Activated T-helper 1 cell treated with anti-CD3 and anti-CD28 coated beads, Interleukin-12 subunit alpha, Interleukin-12 subunit beta, Interleukin-2, Interleukin-4 antibody, amounts not matched to agents 30 ng/mL and 10 ng/mL and 1 ng/mL, durations not matched to agents 14 hours and 24 hours and 36 hours (primary cell): ENCODE results near the gene TSTD1. TPM values are rescaled to one million over a fixed set of nuclear protein-coding genes. Genes with fewer than 3 reads are reported as not detected.
"Not testable (repeated sequence)": the region's sequence is repeated elsewhere in the genome, so short reads cannot be mapped to it uniquely, and the experiment has no call there.

Experiments used
- DNase-seq: peaks from one replicate; pipeline ENCODE4 v3.0.0; 2021; ENCODE audit warnings: low spot score
- H3K27ac Mint-ChIP-seq: one replicate; pipeline ENCODE4 v1.8.0; 2021; ENCODE audit warnings: mild to moderate bottlenecking, mixed read lengths
- H3K27me3 Mint-ChIP-seq: one replicate; pipeline ENCODE4 v1.8.0; 2022; ENCODE audit warnings: mild to moderate bottlenecking, moderate library complexity, mixed read lengths; ENCODE audit not compliant: insufficient read depth
- H3K36me3 Mint-ChIP-seq: one replicate; pipeline ENCODE4 v1.8.0; 2021; ENCODE audit warnings: low read depth, mixed read lengths
- H3K4me1 Mint-ChIP-seq: one replicate; pipeline ENCODE4 v1.8.0; 2021; ENCODE audit warnings: low read depth, mixed read lengths
- H3K4me3 Mint-ChIP-seq: one replicate; pipeline ENCODE4 v1.8.0; 2021; ENCODE audit warnings: mild to moderate bottlenecking, moderate library complexity, mixed read lengths
- H3K9me3 Mint-ChIP-seq: one replicate; pipeline ENCODE4 v1.8.0; 2021; ENCODE audit warnings: mixed read lengths
- intact Hi-C: fragments of 100-400 bp; cut with micrococcal nuclease; formaldehyde crosslinking; loops from one replicate; pipeline ENCODE4 v1.15.1; 2024
- total RNA-seq: library from RNA; stranded (reverse); gene quantifications from 2 replicates; pipeline ENCODE4 v1.2.3, GENCODE V29; 2022

The TSTD1 gene
- total RNA-seq, 1 donor from 2014 or later: 43.3 TPM

DNA sequence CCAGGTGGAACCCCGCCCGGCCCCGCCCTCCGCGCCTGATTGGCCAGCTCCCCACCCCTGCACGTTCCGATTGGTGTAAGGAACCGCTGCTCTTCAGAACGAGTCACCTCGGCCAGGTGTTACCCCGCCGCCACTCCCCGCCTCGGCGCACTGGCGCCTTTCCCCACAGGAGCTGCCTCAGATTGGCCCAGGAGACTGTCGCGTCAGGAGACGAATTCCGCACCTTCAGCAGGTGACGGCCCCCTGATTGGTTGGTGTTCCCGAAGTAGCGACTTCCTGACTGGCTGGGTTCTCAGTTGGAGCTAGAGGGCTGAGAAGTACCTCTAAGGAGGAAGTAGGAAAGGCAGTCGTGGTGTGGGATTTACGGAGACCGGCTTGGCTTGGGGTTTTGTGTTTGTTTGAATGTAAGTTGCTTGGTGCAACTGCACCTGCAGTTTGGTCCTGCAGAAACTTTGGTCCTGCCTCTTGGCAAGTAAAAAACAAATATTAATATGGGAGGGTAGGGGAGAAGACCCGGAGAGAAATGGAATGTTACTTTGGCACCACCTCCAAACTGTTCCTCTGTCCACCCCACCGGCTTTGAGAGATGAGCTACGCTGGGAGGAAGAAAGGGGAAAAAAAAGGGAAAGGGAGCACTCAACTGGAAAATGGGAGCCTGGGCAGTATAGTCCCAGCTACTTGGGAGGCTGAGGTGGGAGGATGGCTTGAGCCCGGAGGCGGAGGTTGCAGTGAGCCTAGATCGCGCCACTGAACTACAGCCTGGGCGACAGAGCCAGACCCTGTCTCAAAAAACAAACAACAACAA, 17.4 kb downstream of the TSTD1 start:
- peak overlapping the region; percentile 91 for H3K4me3 Mint-ChIP-seq
- H3K27me3 Mint-ChIP-seq: peaks cover 2% of the 10 kb centered on the region
- H3K9me3 Mint-ChIP-seq: no peaks in the 10 kb centered on the region
- peaks cover 2% of the 10 kb centered on the region for H3K36me3 Mint-ChIP-seq
- H3K4me1 Mint-ChIP-seq: peaks cover 35% of the 10 kb centered on the region
- peak overlapping the region; percentile 78 for H3K27ac Mint-ChIP-seq
- peak; percentile 76 for DNase-seq
- intact Hi-C loops: loop anchor here (1.0 to 2.0 kb wide), 4 partner anchors 8 to 47 kb away; partner anchors contain the start of genes ARHGAP30 and TSTD1

DNA sequence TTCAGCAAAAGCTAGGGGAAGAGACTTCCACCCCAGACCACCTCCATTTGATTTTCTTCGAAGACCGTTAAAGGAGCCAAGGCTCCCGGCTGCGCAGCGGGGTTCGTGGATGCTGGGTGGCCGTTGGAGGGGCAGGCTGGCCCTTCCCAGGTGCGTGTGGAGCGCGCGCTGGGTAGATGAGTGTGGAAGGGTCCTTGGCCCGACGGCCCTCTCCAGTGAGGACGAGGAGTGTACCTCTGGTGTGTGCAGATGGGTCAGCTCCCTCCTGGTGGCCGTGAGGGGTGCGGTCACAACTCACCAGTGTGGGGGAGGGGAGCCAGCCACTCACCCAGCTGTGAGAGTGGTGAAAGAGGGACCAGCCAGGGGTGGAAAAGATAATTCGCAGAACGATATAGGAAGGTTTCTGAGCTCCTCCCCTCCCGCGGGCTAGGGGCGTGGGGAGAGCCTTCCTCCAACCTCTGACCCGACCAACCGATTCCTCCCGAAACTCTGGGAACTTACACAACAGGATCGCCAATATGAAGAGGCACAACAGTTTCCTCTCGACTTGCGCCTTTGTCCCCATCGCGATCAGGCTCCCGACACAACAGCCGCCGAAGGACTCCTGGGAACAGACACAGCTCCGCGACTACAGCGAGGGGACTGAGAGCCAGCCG, 18.1 kb downstream of the TSTD1 start, which contains the start of gene F11R:
Gene F11R, minus strand, starts transcription at position 644 of the 656 bp plus-strand sequence. Its CDS starts 79 bp downstream, at position 565.
- Mint-ChIP-seq H3K27me3 (peaks cover 2% of the 10 kb centered on the region), H3K27ac (peak within 1 kb of the TSS; percentile 78), H3K4me1 (peaks cover 35% of the 10 kb centered on the region), H3K36me3 (peaks cover 2% of the 10 kb centered on the region), H3K4me3 (peak within 1 kb of the TSS; percentile 91), H3K9me3 (no peaks in the 10 kb centered on the region)
- intact Hi-C loops: loop anchor here (1.0 to 2.0 kb wide), 4 partner anchors 7 to 48 kb away; partner anchors contain the start of genes ARHGAP30 and TSTD1
- no peak for DNase-seq

- intact Hi-C loops: loop anchor here (2.0 kb wide), 2 partner anchors 29 to 49 kb away; partner anchors contain the start of gene ARHGAP30
Measured at GRCh38 chr1:161019751-161020495, 18.8 kb downstream of the TSTD1 start.

GRCh38 chr1:161019111-161019660, 19.6 kb downstream of the TSTD1 start:
- H3K27me3 Mint-ChIP-seq, H3K9me3 Mint-ChIP-seq, DNase-seq, intact Hi-C loops, H3K27ac Mint-ChIP-seq, H3K36me3 Mint-ChIP-seq: not testable (repeated sequence)
- peaks cover 38% of the 10 kb centered on the region for H3K4me1 Mint-ChIP-seq
- H3K4me3 Mint-ChIP-seq: peak overlapping the region; percentile 73

More at GRCh38 chr1:161019751-161020495, 18.8 kb downstream of the TSTD1 start:
- peaks cover 2% of the 10 kb centered on the region for H3K36me3 Mint-ChIP-seq
- peak overlapping the region; percentile 56 for H3K27ac Mint-ChIP-seq
- peaks cover 35% of the 10 kb centered on the region for H3K4me1 Mint-ChIP-seq
- DNase-seq: no peak
- H3K27me3 Mint-ChIP-seq: peaks cover 2% of the 10 kb centered on the region
- H3K9me3 Mint-ChIP-seq: no peaks in the 10 kb centered on the region
- H3K4me3 Mint-ChIP-seq: peak overlapping the region; percentile 91

DNA sequence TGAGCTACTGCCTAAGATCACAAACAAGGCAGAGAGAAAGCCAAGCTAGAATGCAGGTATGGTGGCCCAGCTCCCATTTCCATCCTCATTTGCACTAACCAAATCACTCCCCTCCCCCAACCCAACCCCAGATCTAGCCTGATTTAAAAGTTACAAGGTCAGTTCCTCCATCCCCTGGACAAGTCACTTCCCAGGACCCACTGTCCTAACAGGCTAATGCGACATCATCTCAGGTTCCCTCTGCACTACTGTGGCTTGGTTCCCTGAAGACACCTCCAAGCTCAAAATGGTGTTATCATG, 20.2 kb downstream of the TSTD1 start:
- peaks cover 2% of the 10 kb centered on the region for H3K27me3 Mint-ChIP-seq
- DNase-seq: no peak
- no peak overlapping the region for H3K4me3 Mint-ChIP-seq
- peaks cover 5% of the 10 kb centered on the region for H3K36me3 Mint-ChIP-seq
- no peak overlapping the region for H3K27ac Mint-ChIP-seq
- peaks cover 44% of the 10 kb centered on the region for H3K4me1 Mint-ChIP-seq
- intact Hi-C loops: no loop called here
- H3K9me3 Mint-ChIP-seq: no peaks in the 10 kb centered on the region

DNA sequence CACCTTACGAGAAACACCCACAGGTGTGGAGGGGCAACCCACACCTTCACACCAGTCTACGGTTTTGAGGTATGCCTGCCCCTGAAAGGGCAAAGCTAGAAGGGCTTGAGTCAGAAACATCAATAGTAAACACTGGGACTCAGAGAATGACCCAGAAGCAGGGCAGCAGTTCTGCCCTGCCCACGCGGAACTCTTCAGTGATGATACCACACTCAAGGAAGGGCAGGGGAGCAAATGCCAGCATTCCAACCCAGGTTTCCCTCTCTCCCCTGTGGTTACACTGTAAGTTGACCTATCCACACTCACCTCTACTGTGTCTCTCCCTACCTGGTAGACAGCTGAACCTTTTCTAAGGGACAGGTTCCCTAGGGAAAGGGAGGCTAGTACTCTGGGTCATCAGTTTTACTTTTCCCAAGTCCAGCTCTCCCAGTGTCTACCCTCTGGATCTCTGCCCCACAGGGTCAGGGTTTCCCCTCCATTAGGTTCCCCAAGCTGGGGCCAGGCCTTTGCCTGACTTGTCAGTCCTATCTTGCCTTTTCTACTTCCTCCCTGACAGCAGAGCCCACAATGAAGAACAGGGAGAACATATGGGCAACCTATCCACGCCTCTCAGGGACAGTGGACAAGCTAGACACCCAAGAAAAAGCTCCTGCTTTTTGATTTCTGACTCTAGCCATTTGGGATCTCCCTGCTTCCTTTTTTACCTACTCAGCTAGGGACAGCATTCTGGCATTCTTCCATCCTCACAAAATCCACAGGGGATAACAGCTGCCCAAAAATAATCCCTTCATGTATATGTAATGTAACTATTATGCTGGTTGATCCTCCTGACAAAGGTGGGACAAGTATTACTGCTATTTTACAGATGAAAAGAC, 20.8 kb downstream of the TSTD1 start:
- DNase-seq: no peak
- peaks cover 5% of the 10 kb centered on the region for H3K36me3 Mint-ChIP-seq
- no peak overlapping the region for H3K4me3 Mint-ChIP-seq
- H3K4me1 Mint-ChIP-seq: peaks cover 50% of the 10 kb centered on the region
- H3K27ac Mint-ChIP-seq: peak overlapping the region; percentile 27
- no peaks in the 10 kb centered on the region for H3K9me3 Mint-ChIP-seq
- intact Hi-C loops: no loop called here
- peaks cover 2% of the 10 kb centered on the region for H3K27me3 Mint-ChIP-seq

- peaks cover 51% of the 10 kb centered on the region for H3K4me1 Mint-ChIP-seq
- H3K36me3 Mint-ChIP-seq, intact Hi-C loops, H3K27ac Mint-ChIP-seq, DNase-seq, H3K4me3 Mint-ChIP-seq, H3K9me3 Mint-ChIP-seq, H3K27me3 Mint-ChIP-seq: not testable (repeated sequence)
Measured at GRCh38 chr1:161017181-161017580, 21.6 kb downstream of the TSTD1 start.

DNA sequence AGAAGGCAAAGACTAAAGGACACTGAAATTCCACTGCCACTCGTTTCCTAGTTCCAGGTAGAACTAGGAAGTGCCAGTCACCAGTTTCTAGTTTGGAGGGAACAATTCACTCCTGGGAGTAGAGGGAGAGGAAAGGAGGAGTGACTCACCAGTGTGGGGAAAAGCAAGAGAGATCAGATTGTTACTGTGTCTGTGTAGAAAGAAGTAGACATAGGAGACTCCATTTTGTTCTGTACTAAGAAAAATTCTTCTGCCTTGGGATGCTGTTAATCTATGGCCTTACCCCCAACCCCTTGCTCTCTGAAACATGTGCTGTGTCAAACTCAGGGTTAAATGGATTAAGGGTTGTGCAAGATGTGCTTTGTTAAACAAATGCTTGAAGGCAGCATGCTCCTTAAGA, 22.1 kb downstream of the TSTD1 start:
- H3K27ac Mint-ChIP-seq, H3K4me3 Mint-ChIP-seq, DNase-seq, H3K27me3 Mint-ChIP-seq, intact Hi-C loops, H3K9me3 Mint-ChIP-seq, H3K36me3 Mint-ChIP-seq: not testable (repeated sequence)
- H3K4me1 Mint-ChIP-seq: peaks cover 53% of the 10 kb centered on the region

- intact Hi-C loops: loop anchor here (1.0 kb wide), 1 partner anchor 8 kb away; the partner anchor contains the start of gene F11R
- peak; percentile 61 for DNase-seq
- Mint-ChIP-seq H3K27ac (peak overlapping the region; percentile 96), H3K36me3 (peaks cover 6% of the 10 kb centered on the region), H3K4me3 (peak overlapping the region; percentile 81), H3K9me3 (no peaks in the 10 kb centered on the region), H3K4me1 (peaks cover 31% of the 10 kb centered on the region), H3K27me3 (no peaks in the 10 kb centered on the region)
Measured at GRCh38 chr1:161013488-161014230, 25.1 kb downstream of the TSTD1 start.

- peak overlapping the region; percentile 96 for H3K27ac Mint-ChIP-seq
- no peaks in the 10 kb centered on the region for H3K27me3 Mint-ChIP-seq
- DNase-seq: no peak
- no peaks in the 10 kb centered on the region for H3K9me3 Mint-ChIP-seq
- intact Hi-C loops: loop anchor here (1.0 kb wide), 1 partner anchor 8 kb away; the partner anchor contains the start of gene F11R
- H3K4me1 Mint-ChIP-seq: peaks cover 27% of the 10 kb centered on the region
- peak overlapping the region; percentile 81 for H3K4me3 Mint-ChIP-seq
- H3K36me3 Mint-ChIP-seq: peaks cover 6% of the 10 kb centered on the region
Measured at GRCh38 chr1:161013131-161013487, 25.7 kb downstream of the TSTD1 start.

DNA sequence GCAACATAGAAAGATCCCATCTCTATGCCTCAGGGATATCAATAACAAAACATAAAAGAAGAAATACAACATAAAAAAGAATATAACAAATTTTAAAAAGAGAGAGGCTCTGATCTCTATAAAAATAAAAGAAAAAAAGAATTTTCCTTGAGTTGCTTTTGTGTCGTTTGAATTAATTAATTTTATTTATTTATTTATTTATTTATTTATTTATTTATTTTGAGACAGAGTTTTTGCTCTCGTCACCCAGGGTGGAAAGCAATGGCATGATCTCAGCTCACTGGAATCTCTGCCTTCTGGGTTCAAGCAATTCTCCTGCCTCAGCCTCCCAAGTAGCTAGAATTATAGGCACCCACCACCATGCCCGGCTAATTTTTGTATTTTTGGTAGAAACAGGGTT, 26.3 kb downstream of the TSTD1 start:
- Mint-ChIP-seq H3K27ac (no peak overlapping the region), H3K36me3 (peaks cover 6% of the 10 kb centered on the region), H3K4me3 (no peak overlapping the region), H3K4me1 (peaks cover 27% of the 10 kb centered on the region), H3K27me3 (no peaks in the 10 kb centered on the region), H3K9me3 (no peaks in the 10 kb centered on the region)
- DNase-seq: no peak
- intact Hi-C loops: no loop called here
